Mesenchymal stem cell (in vitro differentiated cells and primary cell): ENCODE results near the gene CNBD2.

Experiments
- DNase-seq: peaks from one replicate; pipeline ENCODE4 v3.0.0-alpha.2; 2013
- H2AFZ ChIP-seq: one replicate; pipeline ENCODE4 v1.6.1; 2013; ENCODE audit warnings: low read depth, mild to moderate bottlenecking, control low read depth, inconsistent platforms, low read length, moderate library complexity
- H2AK5ac ChIP-seq: 2 replicates; pipeline ENCODE4 v1.6.1; 2013; ENCODE audit warnings: low read length, moderate library complexity, mild to moderate bottlenecking, inconsistent platforms; ENCODE audit not compliant: severe bottlenecking
- H2BK120ac ChIP-seq: one replicate; pipeline ENCODE4 v1.6.1; 2013; ENCODE audit warnings: low read depth, mild to moderate bottlenecking, inconsistent platforms, low read length, moderate library complexity
- H2BK12ac ChIP-seq, 2 experiments: one replicate each; pipeline ENCODE4 v1.6.1; 2013; ENCODE audit warnings: inconsistent platforms in 2 of 2, low read length in 2 of 2, mild to moderate bottlenecking in 2 of 2, moderate library complexity in 2 of 2, control low read depth in 1 of 2
- H2BK15ac ChIP-seq: one replicate; pipeline ENCODE4 v1.6.1; 2013; ENCODE audit warnings: mild to moderate bottlenecking, low read depth, inconsistent platforms; ENCODE audit not compliant: poor library complexity, severe bottlenecking
- H2BK5ac ChIP-seq: 2 replicates; pipeline ENCODE4 v1.6.1; 2013; ENCODE audit warnings: low read depth, mild to moderate bottlenecking, low read length, control low read depth, inconsistent platforms; ENCODE audit not compliant: poor library complexity, severe bottlenecking
- H3K14ac ChIP-seq, 2 experiments: one replicate each; pipeline ENCODE4 v1.6.1; 2013; ENCODE audit warnings: inconsistent platforms in 2 of 2, low read length in 2 of 2, control low read depth in 1 of 2, mild to moderate bottlenecking in 1 of 2, moderate library complexity in 1 of 2
- H3K18ac ChIP-seq, 2 experiments: one replicate each; pipeline ENCODE4 v1.6.1; 2013; ENCODE audit warnings: inconsistent platforms in 2 of 2, low read length in 2 of 2, control low read depth in 1 of 2, low read depth in 1 of 2, mild to moderate bottlenecking in 1 of 2
- H3K23ac ChIP-seq, 2 experiments: one replicate each; pipeline ENCODE4 v1.6.1; 2013; ENCODE audit warnings: inconsistent platforms in 2 of 2, low read length in 2 of 2, mild to moderate bottlenecking in 2 of 2, moderate library complexity in 2 of 2, control low read depth in 1 of 2
- H3K27ac ChIP-seq: 2 replicates; pipeline ENCODE4 v1.5.1; 2013; ENCODE audit warnings: mild to moderate bottlenecking, moderate library complexity, low read length, control low read depth, inconsistent platforms; ENCODE audit not compliant: poor library complexity, severe bottlenecking
- H3K27me3 ChIP-seq, 2 experiments: 2 replicates each; pipeline versions ENCODE4 v1.6.1 to v1.7.0; 2013; ENCODE audit warnings: low read length in 2 of 2, mild to moderate bottlenecking in 2 of 2, moderate library complexity in 2 of 2, control low read depth in 1 of 2, inconsistent platforms in 1 of 2; ENCODE audit not compliant: control insufficient read depth in 1 of 2, insufficient read depth in 1 of 2
- H3K36me3 ChIP-seq, 2 experiments: 2 replicates each; pipeline versions ENCODE4 v1.6.1 to v1.7.0; 2013; ENCODE audit warnings: low read length in 2 of 2, control low read depth in 1 of 2, inconsistent platforms in 1 of 2, low read depth in 1 of 2, mild to moderate bottlenecking in 1 of 2; ENCODE audit not compliant: insufficient read depth in 2 of 2, control insufficient read depth in 1 of 2
- H3K4ac ChIP-seq, 2 experiments: one replicate each; pipeline ENCODE4 v1.6.1; 2013; ENCODE audit warnings: inconsistent platforms in 2 of 2, low read length in 2 of 2, mild to moderate bottlenecking in 2 of 2, moderate library complexity in 2 of 2, control low read depth in 1 of 2, low read depth in 1 of 2
- H3K4me1 ChIP-seq: 2 replicates; pipeline ENCODE4 v1.6.1; 2013; ENCODE audit warnings: low read depth, low read length, control low read depth; ENCODE audit not compliant: control insufficient read depth, insufficient read depth
- H3K4me2 ChIP-seq: 2 replicates; pipeline ENCODE4 v1.6.1; 2013; ENCODE audit warnings: low read length, mild to moderate bottlenecking, inconsistent platforms; ENCODE audit not compliant: poor library complexity, severe bottlenecking
- H3K4me3 ChIP-seq, 2 experiments: 2 replicates each; pipeline versions ENCODE4 v1.5.1 to v1.7.0; 2013; ENCODE audit warnings: low read length in 2 of 2, mild to moderate bottlenecking in 2 of 2, control low read depth in 1 of 2, low read depth in 1 of 2; ENCODE audit not compliant: insufficient read depth in 1 of 2
- H3K79me1 ChIP-seq: replicated peaks from 2 replicates; pipeline ENCODE4 v1.6.1; 2013; ENCODE audit warnings: mild to moderate bottlenecking, control low read depth, low read length, inconsistent platforms; ENCODE audit not compliant: poor library complexity, severe bottlenecking
- H3K9ac ChIP-seq: 2 replicates; pipeline ENCODE4 v1.7.0; 2013; ENCODE audit warnings: mild to moderate bottlenecking, low read length, moderate library complexity
- H3K9me3 ChIP-seq: 2 replicates; pipeline ENCODE4 v1.7.0; 2013; ENCODE audit warnings: mild to moderate bottlenecking, low read length; ENCODE audit not compliant: control insufficient read depth
- H4K8ac ChIP-seq: one replicate; pipeline ENCODE4 v1.6.1; 2013; ENCODE audit warnings: inconsistent platforms, mild to moderate bottlenecking, low read length, moderate library complexity
- H4K91ac ChIP-seq: one replicate; pipeline ENCODE4 v1.6.1; 2013; ENCODE audit warnings: mild to moderate bottlenecking, low read length, inconsistent platforms
- WGBS: methylation state at CpG from one replicate; pipeline ENCODE4 v1.1.7; 2013; ENCODE audit warnings: mixed read lengths; 5-methylcytosine and 5-hydroxymethylcytosine counted together

CNBD2 gene

DNA sequence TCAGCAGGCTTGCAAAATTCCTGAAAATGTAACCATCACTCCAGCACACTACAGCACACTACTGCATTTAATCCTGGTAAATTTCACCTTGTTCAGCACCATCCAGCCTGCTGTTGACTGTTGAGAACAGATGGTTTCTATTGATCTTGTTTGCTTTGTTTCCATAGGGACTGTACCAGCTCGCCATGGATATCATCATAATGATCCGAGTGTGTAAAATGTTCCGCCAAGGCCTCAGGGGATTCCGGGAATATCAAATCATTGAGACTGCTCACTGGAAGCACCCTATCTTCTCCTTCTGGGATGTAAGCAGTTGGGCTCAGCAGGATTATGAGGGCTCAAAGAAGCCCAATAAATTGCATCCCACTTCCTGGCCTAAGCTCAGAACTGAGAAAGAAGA lies 4.1 kb downstream of the CNBD2 start:
- Histone ChIP-seq H2BK120ac (no peak overlapping the region), H3K36me3 (no peaks in the 10 kb centered on the region), H3K79me1 (no peaks in the 10 kb centered on the region), H3K4me2 (no peak overlapping the region), H3K9me3 (no peaks in the 10 kb centered on the region), H3K4me1 (no peaks in the 10 kb centered on the region), H2AK5ac (no peak overlapping the region), H3K27ac (no peak overlapping the region), H4K91ac (no peak overlapping the region), H2AFZ (no peak overlapping the region), H4K8ac (no peak overlapping the region), H3K27me3 (peaks cover 12 to 16% of the 10 kb centered on the region in 2 experiments), H3K18ac (no peak overlapping the region), H3K9ac (no peak overlapping the region), H2BK5ac (no peak overlapping the region), H3K23ac (no peak overlapping the region), H2BK12ac (no peak overlapping the region), H3K14ac (no peak overlapping the region), H3K4me3 (no peak overlapping the region), H3K4ac (no peak overlapping the region), H2BK15ac (no peak overlapping the region)
- WGBS, result 91% methylated on average over 4 of the region's 4 CpGs
- DNase-seq, result no peak

- Histone ChIP-seq H3K14ac (no peak overlapping the region), H3K79me1 (no peaks in the 10 kb centered on the region), H2AFZ (no peak overlapping the region), H3K4me1 (no peaks in the 10 kb centered on the region), H4K91ac (no peak overlapping the region), H3K23ac (no peak overlapping the region), H3K9ac (no peak overlapping the region), H3K27ac (no peak overlapping the region), H2BK5ac (no peak overlapping the region), H2AK5ac (no peak overlapping the region), H3K4me3 (no peak overlapping the region), H3K36me3 (no peaks in the 10 kb centered on the region), H3K27me3 (peaks cover 0 to 4% of the 10 kb centered on the region in 2 experiments), H2BK15ac (no peak overlapping the region), H3K18ac (no peak overlapping the region), H2BK12ac (no peak overlapping the region), H3K9me3 (no peaks in the 10 kb centered on the region), H2BK120ac (no peak overlapping the region), H4K8ac (no peak overlapping the region), H3K4ac (no peak overlapping the region), H3K4me2 (no peak overlapping the region)
- DNase-seq, result no peak
- 78% methylated on average over 4 of the region's 4 CpGs for WGBS
Observed at GRCh38 chr20:35974256-35974655, 5.9 kb downstream of the CNBD2 start.

- H3K4me2 ChIP-seq, result no peak overlapping the region
- no peak overlapping the region for H3K23ac ChIP-seq
- no peak overlapping the region for H3K27ac ChIP-seq
- no peaks in the 10 kb centered on the region for H3K36me3 ChIP-seq
- no peak for DNase-seq
- no peak overlapping the region for H4K91ac ChIP-seq
- no peak overlapping the region for H2AFZ ChIP-seq
- no peak overlapping the region for H2BK12ac ChIP-seq
- no peak overlapping the region for H3K4ac ChIP-seq
- H2BK120ac ChIP-seq, result no peak overlapping the region
- no peaks in the 10 kb centered on the region for H3K9me3 ChIP-seq
- H3K4me3 ChIP-seq, result no peak overlapping the region
- no peak overlapping the region for H2BK5ac ChIP-seq
- H3K9ac ChIP-seq, result no peak overlapping the region
- H3K4me1 ChIP-seq, result no peaks in the 10 kb centered on the region
- H2AK5ac ChIP-seq, result no peak overlapping the region
- H3K79me1 ChIP-seq, result no peaks in the 10 kb centered on the region
- no peak overlapping the region for H2BK15ac ChIP-seq
- no peak overlapping the region for H3K18ac ChIP-seq
- WGBS, result 86% methylated on average over 9 of the region's 9 CpGs
- peaks cover 0 to 13% of the 10 kb centered on the region in 2 experiments for H3K27me3 ChIP-seq
- no peak overlapping the region for H4K8ac ChIP-seq
- no peak overlapping the region for H3K14ac ChIP-seq
Observed at GRCh38 chr20:35975576-35976373, 7.4 kb downstream of the CNBD2 start.

GRCh38 chr20:35978041-35978513 lies 9.7 kb downstream of the CNBD2 start:
- Histone ChIP-seq H2AK5ac (no peak overlapping the region), H2BK120ac (no peak overlapping the region), H3K27me3 (peaks cover 0 to 17% of the 10 kb centered on the region in 2 experiments), H3K79me1 (no peaks in the 10 kb centered on the region), H3K9ac (peak overlapping the region; percentile 32), H2BK5ac (no peak overlapping the region), H2BK12ac (no peak overlapping the region), H3K4me3 (no peak overlapping the region), H4K8ac (no peak overlapping the region), H2BK15ac (no peak overlapping the region), H3K4me2 (no peak overlapping the region), H3K36me3 (no peaks in the 10 kb centered on the region), H3K14ac (no peak overlapping the region), H3K4me1 (no peaks in the 10 kb centered on the region), H2AFZ (no peak overlapping the region), H4K91ac (no peak overlapping the region), H3K23ac (no peak overlapping the region), H3K9me3 (no peaks in the 10 kb centered on the region), H3K27ac (no peak overlapping the region), H3K4ac (no peak overlapping the region), H3K18ac (no peak overlapping the region)
- DNase-seq, result peak; percentile 48
- WGBS, result 93% methylated on average over 8 of the region's 9 CpGs
